Measurements from ENCODE around the gene TANGO2. TPM values are rescaled to one million over a fixed set of nuclear protein-coding genes. Genes with fewer than 3 reads are reported as not detected.

The TANGO2 gene
- polyA plus RNA-seq, 1 of the 3 experiments (the other 2 are of a cell fraction): 20.7 TPM

DNA sequence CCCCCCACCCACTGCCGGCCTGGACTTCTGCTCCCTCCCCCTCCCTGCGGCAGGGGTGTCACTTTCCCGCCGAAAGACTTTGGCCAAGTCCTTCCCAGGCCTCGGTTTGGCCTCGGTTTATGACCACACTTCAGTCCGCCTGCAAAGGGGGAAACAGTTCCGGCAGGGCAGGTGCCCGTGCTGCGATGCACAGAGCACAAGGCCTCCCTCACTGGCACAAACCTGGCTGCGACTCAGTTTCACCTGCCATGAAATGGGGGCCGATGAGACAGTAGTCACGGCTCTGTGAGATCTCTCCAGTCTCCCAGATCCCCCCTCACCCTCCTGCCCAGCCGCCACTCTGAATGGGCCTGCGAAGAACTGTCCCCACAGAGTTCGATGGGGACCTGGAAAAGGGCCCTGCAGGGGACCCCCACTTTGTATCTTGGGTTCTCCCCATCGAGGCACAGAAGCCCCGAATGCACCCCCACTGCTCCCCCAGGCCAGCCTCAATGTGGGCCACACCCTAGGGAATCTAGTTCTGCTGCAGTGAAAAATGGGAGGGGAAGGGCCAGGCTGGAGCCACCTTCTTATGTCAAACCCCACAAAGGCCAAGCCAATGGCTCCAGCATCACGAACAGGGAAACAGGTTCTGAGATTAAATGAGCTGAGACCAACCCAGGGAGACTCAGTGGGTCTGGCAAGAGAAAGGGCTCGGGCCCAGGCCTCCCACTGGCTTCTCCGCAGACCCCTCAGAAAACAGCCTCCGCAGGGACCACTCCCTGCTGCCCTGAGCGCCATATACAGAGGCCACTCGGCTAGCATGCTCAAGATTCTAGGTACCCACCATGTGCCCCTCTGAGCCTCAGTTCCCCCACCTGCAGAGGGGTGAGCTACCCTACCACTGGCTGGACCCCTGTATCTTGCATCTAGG, 33.3 kb upstream of the TANGO2 start:
- TF ChIP-seq GABPA (IDR thresholded peaks at IDR 0.05; ENCODE audit: low read depth) (no peak), EP300 (IDR thresholded peaks at IDR 0.05; ENCODE audit: borderline replicate concordance in 1 of 2, low read depth in 1 of 2, low read length in 1 of 2) (no peak), TCF12 (IDR thresholded peaks at IDR 0.05) (no peak)
- Histone ChIP-seq H3K9me2 (no peaks in the 10 kb centered on the region), H3K27ac (ENCODE audit: low read depth in 2 of 2, low read length in 1 of 2) (no peak overlapping the region; a peak in 1 of 4 replicates), H3K4me1 (ENCODE audit: control insufficient read depth in 1 of 2, insufficient read depth in 2 of 2, low read depth in 1 of 2, low read length in 1 of 2) (peaks cover 17 to 77% of the 10 kb centered on the region in 2 experiments; a peak in 3 of 4 replicates), H3K9me3 (no peaks in the 10 kb centered on the region), H2AFZ (ENCODE audit: low read depth) (no peak overlapping the region), H4K20me1 (ENCODE audit: insufficient read depth) (peaks cover 20% of the 10 kb centered on the region), H3K4me2 (no peak overlapping the region), H3K4me3 (ENCODE audit: low read depth in 2 of 2, low read length in 1 of 2) (no peak overlapping the region), H3K79me2 (ENCODE audit: insufficient read depth) (peaks cover 14% of the 10 kb centered on the region; the same call in 1 of the 2 replicates), H3F3A (replicated peaks; ENCODE audit: insufficient read depth) (no peaks in the 10 kb centered on the region), H3K27me3 (ENCODE audit: insufficient read depth) (no peaks in the 10 kb centered on the region), H3K9ac (no peak overlapping the region), H3K36me3 (replicated peaks in 1 of 2; ENCODE audit: control insufficient read depth in 1 of 2, insufficient read depth in 2 of 2, low read length in 1 of 2) (no peaks in the 10 kb centered on the region)
- POLR2A ChIA-PET: interaction anchor here (0.8 to 1.4 kb wide), 4 partner anchors 11 to 24 kb away, joined by 3 to 10 read pairs (median 4); no protein-coding TSS in a partner anchor
- DNase-seq: no peak
- 84% methylated on average over 11 of the region's 24 CpGs for WGBS (ENCODE audit: low lambda C conversion rate)
- CTCF ChIA-PET: interaction anchor here (0.6 to 16.4 kb wide), 4 partner anchors 13 to 25 kb away, joined by 3 to 224 read pairs (median 4); no protein-coding TSS in a partner anchor

DNA sequence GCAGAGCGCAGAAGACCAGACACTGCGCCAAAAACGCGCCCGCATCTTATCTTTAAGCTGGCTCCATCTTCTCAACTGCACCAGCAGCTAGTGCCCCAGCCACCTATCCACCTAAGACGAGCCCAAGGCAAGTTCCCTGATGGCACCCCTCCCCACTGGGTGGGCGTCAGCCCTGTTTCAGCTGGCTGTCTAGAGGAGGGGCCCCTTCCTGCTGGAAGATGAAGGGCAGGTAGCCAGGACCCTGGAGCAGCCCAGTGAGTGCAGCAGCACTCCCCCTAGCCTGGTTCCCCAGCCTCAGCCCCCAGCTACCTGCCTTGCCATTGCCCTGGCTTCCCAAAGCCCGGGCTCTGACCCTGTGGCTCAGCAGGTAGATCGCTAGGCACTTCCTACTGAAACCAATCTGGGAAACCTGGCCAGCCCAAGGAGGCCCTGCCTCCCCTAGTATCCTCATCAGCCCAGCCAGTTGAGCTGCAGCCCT, 32.5 kb upstream of the TANGO2 start:
- H3K9ac ChIP-seq: no peak overlapping the region
- TF ChIP-seq GABPA (IDR thresholded peaks at IDR 0.05; ENCODE audit: low read depth) (no peak), FOXM1 (IDR thresholded peaks at IDR 0.05; ENCODE audit: low read depth) (no peak), POLR2AphosphoS5 (IDR thresholded peaks at IDR 0.05; ENCODE audit: low read depth, low read length) (no peak), SMC3 (IDR thresholded peaks at IDR 0.05; ENCODE audit: low read depth, low read length) (no peak), NFIC (IDR thresholded peaks at IDR 0.05; ENCODE audit: borderline replicate concordance) (no peak), TCF12 (IDR thresholded peaks at IDR 0.05) (no peak), EP300 (IDR thresholded peaks at IDR 0.05; ENCODE audit: borderline replicate concordance in 1 of 2, low read depth in 1 of 2, low read length in 1 of 2) (no peak), RCOR1 (IDR thresholded peaks at IDR 0.05; ENCODE audit: low read length) (no peak), RFX5 (IDR thresholded peaks at IDR 0.05; ENCODE audit: low read length) (no peak), NRF1 (IDR thresholded peaks at IDR 0.05; ENCODE audit: low read depth, low read length) (no peak)
- TF ChIP-seq, protein P1, sequence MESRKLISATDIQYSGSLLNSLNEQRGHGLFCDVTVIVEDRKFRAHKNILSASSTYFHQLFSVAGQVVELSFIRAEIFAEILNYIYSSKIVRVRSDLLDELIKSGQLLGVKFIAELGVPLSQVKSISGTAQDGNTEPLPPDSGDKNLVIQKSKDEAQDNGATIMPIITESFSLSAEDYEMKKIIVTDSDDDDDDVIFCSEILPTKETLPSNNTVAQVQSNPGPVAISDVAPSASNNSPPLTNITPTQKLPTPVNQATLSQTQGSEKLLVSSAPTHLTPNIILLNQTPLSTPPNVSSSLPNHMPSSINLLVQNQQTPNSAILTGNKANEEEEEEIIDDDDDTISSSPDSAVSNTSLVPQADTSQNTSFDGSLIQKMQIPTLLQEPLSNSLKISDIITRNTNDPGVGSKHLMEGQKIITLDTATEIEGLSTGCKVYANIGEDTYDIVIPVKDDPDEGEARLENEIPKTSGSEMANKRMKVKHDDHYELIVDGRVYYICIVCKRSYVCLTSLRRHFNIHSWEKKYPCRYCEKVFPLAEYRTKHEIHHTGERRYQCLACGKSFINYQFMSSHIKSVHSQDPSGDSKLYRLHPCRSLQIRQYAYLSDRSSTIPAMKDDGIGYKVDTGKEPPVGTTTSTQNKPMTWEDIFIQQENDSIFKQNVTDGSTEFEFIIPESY (IDR thresholded peaks at IDR 0.05; ENCODE audit: borderline replicate concordance, low read depth): no peak
- TF ChIP-seq, protein P2, sequence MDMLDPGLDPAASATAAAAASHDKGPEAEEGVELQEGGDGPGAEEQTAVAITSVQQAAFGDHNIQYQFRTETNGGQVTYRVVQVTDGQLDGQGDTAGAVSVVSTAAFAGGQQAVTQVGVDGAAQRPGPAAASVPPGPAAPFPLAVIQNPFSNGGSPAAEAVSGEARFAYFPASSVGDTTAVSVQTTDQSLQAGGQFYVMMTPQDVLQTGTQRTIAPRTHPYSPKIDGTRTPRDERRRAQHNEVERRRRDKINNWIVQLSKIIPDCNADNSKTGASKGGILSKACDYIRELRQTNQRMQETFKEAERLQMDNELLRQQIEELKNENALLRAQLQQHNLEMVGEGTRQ (IDR thresholded peaks at IDR 0.05; ENCODE audit: borderline replicate concordance, low read depth, low read length): no peak
- TF ChIP-seq, protein P3, sequence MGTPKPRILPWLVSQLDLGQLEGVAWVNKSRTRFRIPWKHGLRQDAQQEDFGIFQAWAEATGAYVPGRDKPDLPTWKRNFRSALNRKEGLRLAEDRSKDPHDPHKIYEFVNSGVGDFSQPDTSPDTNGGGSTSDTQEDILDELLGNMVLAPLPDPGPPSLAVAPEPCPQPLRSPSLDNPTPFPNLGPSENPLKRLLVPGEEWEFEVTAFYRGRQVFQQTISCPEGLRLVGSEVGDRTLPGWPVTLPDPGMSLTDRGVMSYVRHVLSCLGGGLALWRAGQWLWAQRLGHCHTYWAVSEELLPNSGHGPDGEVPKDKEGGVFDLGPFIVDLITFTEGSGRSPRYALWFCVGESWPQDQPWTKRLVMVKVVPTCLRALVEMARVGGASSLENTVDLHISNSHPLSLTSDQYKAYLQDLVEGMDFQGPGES (IDR thresholded peaks at IDR 0.05; ENCODE audit: low read depth, low read length): no peak
- TF ChIP-seq, protein P4, sequence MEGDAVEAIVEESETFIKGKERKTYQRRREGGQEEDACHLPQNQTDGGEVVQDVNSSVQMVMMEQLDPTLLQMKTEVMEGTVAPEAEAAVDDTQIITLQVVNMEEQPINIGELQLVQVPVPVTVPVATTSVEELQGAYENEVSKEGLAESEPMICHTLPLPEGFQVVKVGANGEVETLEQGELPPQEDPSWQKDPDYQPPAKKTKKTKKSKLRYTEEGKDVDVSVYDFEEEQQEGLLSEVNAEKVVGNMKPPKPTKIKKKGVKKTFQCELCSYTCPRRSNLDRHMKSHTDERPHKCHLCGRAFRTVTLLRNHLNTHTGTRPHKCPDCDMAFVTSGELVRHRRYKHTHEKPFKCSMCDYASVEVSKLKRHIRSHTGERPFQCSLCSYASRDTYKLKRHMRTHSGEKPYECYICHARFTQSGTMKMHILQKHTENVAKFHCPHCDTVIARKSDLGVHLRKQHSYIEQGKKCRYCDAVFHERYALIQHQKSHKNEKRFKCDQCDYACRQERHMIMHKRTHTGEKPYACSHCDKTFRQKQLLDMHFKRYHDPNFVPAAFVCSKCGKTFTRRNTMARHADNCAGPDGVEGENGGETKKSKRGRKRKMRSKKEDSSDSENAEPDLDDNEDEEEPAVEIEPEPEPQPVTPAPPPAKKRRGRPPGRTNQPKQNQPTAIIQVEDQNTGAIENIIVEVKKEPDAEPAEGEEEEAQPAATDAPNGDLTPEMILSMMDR (IDR thresholded peaks at IDR 0.05): no peak
- H3K4me2 ChIP-seq: no peak overlapping the region
- no peaks in the 10 kb centered on the region for H3K9me2 ChIP-seq
- no peak overlapping the region for H3K27ac ChIP-seq (ENCODE audit: low read depth in 2 of 2, low read length in 1 of 2)
- POLR2A ChIA-PET: no interaction called here
- WGBS (ENCODE audit: low lambda C conversion rate): 81% methylated on average over 9 of the region's 9 CpGs
- CTCF ChIA-PET: interaction anchor here (0.6 to 16.4 kb wide), 4 partner anchors 14 to 26 kb away, joined by 3 to 224 read pairs (median 4); no protein-coding TSS in a partner anchor
- DNase-seq: no peak
- no peak overlapping the region for H2AFZ ChIP-seq (ENCODE audit: low read depth)
- H3K79me2 ChIP-seq (ENCODE audit: insufficient read depth): peaks cover 13% of the 10 kb centered on the region; the same call in 1 of the 2 replicates
- no peaks in the 10 kb centered on the region for H3K27me3 ChIP-seq (ENCODE audit: insufficient read depth)
- H3F3A ChIP-seq (replicated peaks; ENCODE audit: insufficient read depth): no peaks in the 10 kb centered on the region
- no peaks in the 10 kb centered on the region for H3K9me3 ChIP-seq
- H3K4me3 ChIP-seq (ENCODE audit: low read depth in 2 of 2, low read length in 1 of 2): no peak overlapping the region
- H3K36me3 ChIP-seq (replicated peaks in 1 of 2; ENCODE audit: control insufficient read depth in 1 of 2, insufficient read depth in 2 of 2, low read length in 1 of 2): no peaks in the 10 kb centered on the region
- H4K20me1 ChIP-seq (ENCODE audit: insufficient read depth): peaks cover 19% of the 10 kb centered on the region
- H3K4me1 ChIP-seq (ENCODE audit: control insufficient read depth in 1 of 2, insufficient read depth in 2 of 2, low read depth in 1 of 2, low read length in 1 of 2): peaks cover 14 to 77% of the 10 kb centered on the region in 2 experiments; a peak in 3 of 4 replicates
